Right lung (tissue), 5 donors: Measurements from ENCODE around the gene PPAT. TPM values are rescaled to one million over a fixed set of nuclear protein-coding genes. Genes with fewer than 3 reads are reported as not detected.
A peak's percentile ranks its signal among the peaks of the same experiment; 100 is the strongest.

Source experiments
- DNase-seq, 2 donors: peaks; one replicate each; pipeline ENCODE4 v3.0.0-alpha.2; 2013
- polyA plus RNA-seq, 5 donors: library from polyadenylated mRNA; unstranded; fragments of 120-200 nt; gene quantifications; one replicate each; pipeline versions ENCODE4 v1.2.1 to v1.2.3, GENCODE V29; 2013; ENCODE audit warnings: inconsistent platforms in 1 of 5, low replicate concordance in 1 of 5; ENCODE audit not compliant: insufficient read length in 5 of 5, insufficient read depth in 1 of 5

PPAT gene
- polyA plus RNA-seq, 5 donors, result 18.1 to 31.3 (median 23.1) TPM

GRCh38 chr4:56440983-56441382 is 5.6 kb upstream of the PPAT start:
- no peak for DNase-seq

GRCh38 chr4:56438766-56439165 is 3.4 kb upstream of the PPAT start:
- DNase-seq, result no peak

DNA sequence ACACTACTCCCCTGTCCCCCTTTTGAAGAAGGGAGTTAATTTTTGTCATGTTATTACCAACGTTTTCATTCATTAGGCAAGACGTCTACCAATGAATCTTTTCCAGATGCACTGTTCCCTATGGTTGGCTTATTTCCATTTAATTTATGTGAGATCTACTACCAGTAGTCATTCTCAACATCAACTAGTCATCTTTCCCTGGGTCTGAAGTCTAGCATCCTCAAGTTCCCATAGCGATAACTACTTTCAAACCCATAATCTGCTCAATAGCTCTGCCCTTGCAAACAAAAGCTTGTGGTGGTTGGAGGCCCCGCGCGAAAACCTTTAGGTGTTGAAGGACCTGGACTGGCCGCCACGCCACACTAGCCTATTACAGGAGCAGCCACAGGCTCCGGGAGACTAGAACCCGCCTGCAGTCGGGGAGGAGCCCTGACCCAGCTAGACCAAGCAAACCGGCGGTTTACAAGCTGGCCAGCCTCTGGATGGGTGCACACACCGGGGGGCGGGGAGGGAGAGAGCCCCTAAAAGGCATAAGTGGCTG is 746 bp downstream of the PPAT start:
- no peak for DNase-seq

- no peak for DNase-seq
Observed at GRCh38 chr4:56433280-56433679, 2.1 kb downstream of the PPAT start.

GRCh38 chr4:56430203-56430602 is 5.2 kb downstream of the PPAT start:
- no peak for DNase-seq

- no peak for DNase-seq
Observed at GRCh38 chr4:56427179-56427578, 8.2 kb downstream of the PPAT start.

DNA sequence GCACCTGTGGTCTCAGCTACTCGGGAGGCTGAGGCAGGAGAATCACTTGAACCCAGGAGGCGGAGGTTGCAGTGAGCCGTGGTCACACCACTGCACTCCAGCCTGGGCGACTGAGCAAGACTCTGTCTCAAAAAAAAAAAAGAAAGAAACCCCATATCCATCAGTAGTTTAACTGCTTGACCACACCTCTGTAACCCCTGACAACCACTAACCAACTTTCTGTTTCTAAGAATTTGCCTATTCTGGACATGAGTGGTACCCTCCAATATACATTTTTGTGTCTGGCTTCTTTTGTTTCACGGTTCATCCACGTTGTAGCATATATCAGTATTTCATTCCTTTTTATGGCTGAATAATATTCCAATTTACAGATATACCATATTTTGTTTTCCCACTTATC is 9.1 kb downstream of the PPAT start:
- no peak for DNase-seq

- DNase-seq, result no peak
Observed at GRCh38 chr4:56425518-56425917, 9.9 kb downstream of the PPAT start.

DNA sequence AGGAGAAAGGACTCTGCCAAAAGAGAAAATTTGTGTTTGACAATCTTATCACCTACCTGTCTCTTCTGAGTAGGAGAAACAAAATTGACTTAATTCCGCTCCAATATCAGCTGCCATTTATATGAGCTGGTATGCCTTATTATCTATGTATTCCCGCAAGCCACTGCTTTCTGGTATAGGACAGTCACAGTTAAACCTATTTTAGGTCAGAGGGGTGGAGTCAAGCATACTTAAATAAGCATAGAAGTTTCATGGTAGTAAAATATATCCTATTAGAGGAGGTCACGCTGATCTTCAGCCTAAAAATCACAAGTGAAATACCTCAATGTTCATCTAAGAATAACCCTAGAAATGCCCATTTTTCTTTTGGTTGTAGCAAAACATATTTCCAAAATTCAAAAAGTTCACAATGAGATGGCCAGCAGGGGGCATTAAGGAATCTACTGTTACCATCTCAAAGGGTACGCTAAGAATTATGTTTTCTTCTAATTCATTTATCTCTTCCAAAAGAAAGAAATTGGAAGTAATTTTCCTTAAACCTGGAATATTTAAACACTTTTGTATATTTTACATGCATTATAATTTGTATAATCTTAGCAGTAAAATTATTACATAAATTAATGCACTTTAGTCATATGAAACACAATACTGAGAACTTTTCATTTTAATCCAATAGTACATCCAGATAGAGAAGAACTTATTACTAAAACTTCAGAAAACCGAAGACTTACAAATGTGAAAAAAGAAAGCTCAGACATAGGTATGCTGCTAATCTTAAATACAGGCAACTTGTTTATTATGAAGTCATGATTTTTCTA is 10.5 kb downstream of the PPAT start:
- DNase-seq, result no peak

DNA sequence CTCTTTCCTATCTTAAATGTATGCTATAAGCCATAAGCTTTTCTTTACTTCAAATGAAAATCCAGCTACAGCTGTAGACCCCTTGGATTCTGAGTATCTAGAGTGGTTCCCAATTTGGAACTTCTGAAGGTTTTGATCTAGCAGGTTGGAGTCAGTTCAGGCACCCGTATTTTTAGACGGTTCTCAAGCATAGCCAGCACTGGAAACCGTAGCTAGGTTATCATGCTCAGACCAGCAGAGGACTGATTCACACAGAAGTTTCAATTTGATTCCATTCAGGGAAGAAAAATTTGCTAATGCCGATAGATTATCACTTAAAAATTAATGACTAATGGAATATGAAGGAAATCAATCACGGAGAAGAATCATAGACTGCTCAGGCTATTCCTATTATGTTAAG is 11.2 kb downstream of the PPAT start:
- DNase-seq, result no peak

GRCh38 chr4:56417396-56417795 is 18.0 kb downstream of the PPAT start:
- DNase-seq, result no peak

DNA sequence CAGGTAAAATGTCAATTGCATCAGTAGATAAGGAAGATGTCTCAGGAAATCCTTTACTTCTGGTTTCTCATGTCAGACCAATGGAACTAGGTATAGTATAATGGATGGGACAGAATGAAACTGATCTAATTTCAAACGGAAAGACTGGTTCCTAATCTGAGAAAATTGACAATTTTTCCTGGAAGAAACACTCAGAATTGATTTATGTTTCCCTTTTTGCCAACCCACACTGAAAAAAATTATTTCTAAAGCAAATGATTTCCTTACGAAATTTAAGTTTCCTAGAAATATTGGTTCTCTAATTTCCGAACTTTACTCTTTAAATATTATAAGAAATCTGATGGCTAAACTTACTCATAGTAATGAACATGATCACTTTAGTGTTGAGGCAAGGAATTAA is 19.1 kb downstream of the PPAT start:
- no peak for DNase-seq

DNA sequence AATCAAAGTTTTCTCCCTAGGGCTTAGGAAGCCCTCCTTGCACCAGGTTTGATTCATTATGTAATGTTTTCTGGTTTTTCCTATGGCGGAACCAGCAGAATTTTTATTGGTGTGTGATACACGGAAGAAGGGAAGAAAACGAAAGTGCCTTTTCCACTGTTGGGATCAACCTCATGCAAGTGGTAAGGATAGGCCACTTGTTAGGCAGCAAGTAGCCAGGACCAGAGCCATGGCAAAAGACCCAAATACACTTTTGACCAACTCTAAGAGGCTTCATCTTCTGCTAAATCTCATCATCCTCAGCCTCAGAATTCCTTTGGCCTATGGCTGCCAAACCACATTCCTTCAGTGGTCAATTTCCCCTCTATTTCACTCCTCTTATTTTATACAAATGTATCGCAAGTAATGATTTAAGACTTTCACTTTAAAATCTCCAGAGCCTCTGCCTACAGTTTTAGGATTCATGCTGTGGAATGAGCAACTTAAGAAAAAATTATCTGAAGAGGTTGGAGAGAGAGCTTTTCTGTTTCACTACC is 21.2 kb downstream of the PPAT start:
- no peak for DNase-seq

DNA sequence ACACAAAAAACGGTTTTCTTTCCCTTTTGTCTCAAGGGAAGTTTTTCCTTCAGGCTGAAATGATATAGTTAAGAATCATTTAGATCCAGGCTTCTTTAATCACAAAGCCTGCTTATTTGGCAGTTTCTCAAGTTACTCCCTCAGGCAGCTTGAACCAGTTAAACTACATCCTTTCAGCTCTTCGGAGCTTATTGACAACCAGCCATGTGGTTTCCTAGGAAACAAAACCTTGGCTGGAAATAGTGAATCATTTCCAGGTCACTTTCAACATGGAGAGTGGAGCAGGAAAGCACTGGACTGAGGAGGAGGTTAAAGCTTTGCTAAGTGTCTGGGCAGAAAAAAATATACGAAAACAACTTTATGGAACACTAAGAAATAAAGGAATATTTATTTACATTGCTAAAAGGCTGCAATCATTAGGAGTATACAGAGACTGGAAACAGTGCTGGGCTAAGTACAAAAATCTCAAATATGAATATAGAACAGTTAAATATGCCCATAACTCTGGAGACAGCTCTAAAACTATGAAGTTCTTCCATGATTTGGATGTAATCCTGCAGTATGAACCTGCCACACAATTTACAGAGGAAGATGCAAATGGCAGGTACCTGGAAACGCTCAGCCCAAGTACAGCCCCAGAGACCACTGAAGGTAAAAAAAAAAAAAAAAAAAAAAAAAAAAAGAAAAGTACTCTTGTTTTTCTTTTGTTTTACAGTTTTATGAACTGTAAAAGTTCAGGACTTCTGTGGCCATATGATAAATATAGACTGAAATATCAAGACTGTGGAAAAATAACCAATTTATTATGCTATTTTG is 25.0 kb downstream of the PPAT start:
- peak; percentile 95 to 96 for DNase-seq

DNA sequence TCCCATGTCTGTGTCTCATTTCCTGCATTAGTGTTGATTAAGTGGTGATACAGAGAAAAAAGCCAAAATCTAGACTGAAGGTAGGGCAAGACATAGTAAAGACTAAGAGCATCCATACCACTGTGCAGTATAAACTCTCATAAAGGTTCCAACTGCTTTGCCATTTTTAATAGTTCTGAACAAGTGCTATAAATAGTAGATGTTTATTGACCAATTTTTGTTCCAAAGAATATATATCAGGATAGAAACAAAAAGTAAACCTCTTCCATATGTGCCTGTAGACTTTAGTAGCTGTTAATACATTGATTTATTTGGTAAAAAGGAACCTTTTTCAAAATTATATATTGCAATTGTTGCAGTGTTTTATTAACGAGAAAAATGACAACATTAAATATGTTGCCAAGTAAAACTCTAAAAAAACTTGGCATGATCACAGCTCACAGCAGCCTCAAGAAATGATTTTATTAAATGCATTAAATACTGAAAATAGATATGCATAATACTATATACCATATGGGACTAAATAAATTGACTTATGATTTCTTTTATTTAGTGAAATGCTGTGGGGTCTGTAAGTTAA is 25.8 kb downstream of the PPAT start:
- peak in 1 of 2 donors; percentile 21 for DNase-seq

GRCh38 chr4:56408978-56409377 is 26.4 kb downstream of the PPAT start:
- no peak for DNase-seq

DNA sequence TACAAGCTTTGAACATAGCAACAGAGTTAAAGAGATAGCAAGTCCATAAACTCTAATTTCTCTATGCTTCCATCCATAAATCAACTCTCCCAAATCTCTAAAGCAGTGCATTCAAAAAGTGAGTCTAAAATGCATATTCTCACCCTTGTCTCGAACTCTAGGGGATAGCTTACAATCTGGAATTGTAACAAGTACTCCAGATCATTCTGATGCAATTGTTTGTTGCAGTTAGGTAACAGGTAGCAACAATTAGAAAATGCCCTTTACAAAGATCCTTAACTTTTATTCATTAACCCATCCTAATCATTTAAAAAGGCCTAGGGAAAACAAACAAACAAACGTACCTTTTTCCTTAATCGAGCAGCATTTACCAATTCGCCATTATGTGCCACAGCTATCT is 29.3 kb downstream of the PPAT start:
- DNase-seq, result no peak

DNA sequence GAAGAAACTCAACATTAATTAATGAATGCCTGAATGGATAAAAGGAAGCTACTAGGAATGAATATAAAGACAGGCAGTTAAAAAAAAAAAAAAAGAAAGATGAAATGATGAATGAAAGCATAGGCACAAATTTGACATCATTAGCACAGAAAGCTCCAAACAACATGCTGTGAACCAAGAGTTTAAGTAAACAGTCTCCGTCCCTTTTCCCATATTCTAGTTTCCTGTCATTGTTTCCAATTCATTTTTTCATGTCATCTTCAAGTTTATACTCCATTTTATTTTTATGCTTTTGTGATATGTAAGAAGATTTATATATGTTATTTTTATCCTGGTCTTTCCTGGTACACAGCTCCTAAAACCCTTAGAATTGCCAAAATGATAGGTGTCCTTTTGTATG is 30.4 kb downstream of the PPAT start:
- no peak for DNase-seq

DNA sequence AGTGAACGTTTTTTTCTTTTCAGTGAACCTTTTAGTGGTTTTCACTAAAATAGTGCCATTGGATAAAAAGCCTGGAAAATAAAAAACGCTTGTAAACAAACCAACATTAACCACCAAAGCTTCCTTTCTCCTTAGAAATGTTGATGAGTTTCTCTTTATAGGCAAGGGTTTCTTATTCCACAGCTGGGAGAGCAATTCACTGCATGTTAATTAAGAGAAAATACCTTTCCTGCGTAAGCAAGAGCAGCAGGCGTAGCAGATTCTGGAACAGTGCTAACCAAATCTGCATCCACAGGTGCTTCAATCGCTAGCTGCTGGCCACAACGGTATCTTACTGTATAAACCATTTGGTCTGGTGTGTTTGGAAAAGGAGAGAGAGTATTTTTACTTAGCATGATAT is 34.9 kb downstream of the PPAT start:
- DNase-seq, result no peak

- no peak for DNase-seq
Observed at GRCh38 chr4:56391270-56391669, 44.1 kb downstream of the PPAT start.

DNA sequence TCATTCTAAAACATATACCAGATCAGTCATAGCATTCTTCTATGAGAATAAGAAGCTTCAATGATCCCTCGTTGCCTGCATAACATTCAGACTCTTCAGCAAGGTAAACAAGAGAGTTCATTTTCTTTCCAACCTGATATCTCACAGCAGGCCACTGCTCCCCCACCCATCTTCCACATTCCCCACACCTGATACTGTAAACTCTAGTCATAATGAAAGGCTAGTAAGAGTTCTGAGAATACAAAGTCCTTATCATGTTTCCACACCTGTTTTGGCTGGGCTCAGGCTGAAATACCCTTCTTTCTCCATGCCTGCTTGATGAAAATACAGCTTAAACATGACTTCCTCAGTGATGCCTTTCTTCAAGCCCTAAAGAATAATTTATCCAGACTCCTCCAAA is 45.9 kb downstream of the PPAT start:
- no peak for DNase-seq

- DNase-seq, result no peak
Observed at GRCh38 chr4:56388306-56388705, 47.1 kb downstream of the PPAT start.
